ENCODE results near the gene CNGA3.

DNA sequence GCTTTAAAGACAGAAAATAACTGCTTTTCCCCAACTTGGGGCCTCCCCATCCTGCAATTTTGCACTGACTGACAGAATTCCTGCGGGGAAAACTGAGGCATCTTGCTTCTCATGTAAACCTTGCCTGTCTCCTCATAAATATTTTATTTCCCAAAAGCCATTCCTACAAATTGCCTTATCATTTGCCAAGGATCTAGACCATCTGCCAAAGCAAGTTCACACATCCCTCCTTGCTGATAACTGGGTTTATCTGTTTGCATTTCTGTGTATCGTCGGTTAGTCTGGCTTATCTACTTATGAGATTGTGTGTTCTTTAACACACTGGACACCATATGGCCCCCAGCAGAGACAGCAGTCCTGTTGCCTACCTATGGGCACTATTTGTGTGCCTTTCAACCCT, 3.0 kb upstream of the CNGA3 start:
- TF ChIP-seq, protein P1, sequence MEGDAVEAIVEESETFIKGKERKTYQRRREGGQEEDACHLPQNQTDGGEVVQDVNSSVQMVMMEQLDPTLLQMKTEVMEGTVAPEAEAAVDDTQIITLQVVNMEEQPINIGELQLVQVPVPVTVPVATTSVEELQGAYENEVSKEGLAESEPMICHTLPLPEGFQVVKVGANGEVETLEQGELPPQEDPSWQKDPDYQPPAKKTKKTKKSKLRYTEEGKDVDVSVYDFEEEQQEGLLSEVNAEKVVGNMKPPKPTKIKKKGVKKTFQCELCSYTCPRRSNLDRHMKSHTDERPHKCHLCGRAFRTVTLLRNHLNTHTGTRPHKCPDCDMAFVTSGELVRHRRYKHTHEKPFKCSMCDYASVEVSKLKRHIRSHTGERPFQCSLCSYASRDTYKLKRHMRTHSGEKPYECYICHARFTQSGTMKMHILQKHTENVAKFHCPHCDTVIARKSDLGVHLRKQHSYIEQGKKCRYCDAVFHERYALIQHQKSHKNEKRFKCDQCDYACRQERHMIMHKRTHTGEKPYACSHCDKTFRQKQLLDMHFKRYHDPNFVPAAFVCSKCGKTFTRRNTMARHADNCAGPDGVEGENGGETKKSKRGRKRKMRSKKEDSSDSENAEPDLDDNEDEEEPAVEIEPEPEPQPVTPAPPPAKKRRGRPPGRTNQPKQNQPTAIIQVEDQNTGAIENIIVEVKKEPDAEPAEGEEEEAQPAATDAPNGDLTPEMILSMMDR (IDR thresholded peaks at IDR 0.05), result no peak
- TF ChIP-seq HOXA7 (CRISPR knock-in tag; IDR thresholded peaks at IDR 0.05), result no peak
- TF ChIP-seq, protein P2, sequence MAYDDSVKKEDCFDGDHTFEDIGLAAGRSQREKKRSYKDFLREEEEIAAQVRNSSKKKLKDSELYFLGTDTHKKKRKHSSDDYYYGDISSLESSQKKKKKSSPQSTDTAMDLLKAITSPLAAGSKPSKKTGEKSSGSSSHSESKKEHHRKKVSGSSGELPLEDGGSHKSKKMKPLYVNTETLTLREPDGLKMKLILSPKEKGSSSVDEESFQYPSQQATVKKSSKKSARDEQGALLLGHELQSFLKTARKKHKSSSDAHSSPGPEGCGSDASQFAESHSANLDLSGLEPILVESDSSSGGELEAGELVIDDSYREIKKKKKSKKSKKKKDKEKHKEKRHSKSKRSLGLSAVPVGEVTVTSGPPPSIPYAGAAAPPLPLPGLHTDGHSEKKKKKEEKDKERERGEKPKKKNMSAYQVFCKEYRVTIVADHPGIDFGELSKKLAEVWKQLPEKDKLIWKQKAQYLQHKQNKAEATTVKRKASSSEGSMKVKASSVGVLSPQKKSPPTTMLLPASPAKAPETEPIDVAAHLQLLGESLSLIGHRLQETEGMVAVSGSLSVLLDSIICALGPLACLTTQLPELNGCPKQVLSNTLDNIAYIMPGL (CRISPR knock-in tag; IDR thresholded peaks at IDR 0.05; ENCODE audit: borderline replicate concordance), result no peak
- TF ChIP-seq, protein P3, sequence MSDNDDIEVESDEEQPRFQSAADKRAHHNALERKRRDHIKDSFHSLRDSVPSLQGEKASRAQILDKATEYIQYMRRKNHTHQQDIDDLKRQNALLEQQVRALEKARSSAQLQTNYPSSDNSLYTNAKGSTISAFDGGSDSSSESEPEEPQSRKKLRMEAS (IDR thresholded peaks at IDR 0.05), result no peak
- TF ChIP-seq POLR2A (IDR thresholded peaks at IDR 0.05; ENCODE audit: low read length), result no peak
- no peak for TF ChIP-seq EP300 (IDR thresholded peaks at IDR 0.05)
- TF ChIP-seq SMC3 (IDR thresholded peaks at IDR 0.05), result no peak
- no peak for TF ChIP-seq KDM1A (IDR thresholded peaks at IDR 0.05; ENCODE audit: low read depth)
